Hepatocyte (in vitro differentiated cells): ENCODE results near the gene SLC39A13.

ENCODE experiments used
- CTCF ChIP-seq: fragments of 200-600 bp; sonication (generic); IDR thresholded peaks from 2 replicates; pipeline ENCODE4 v1.5.1; 2016; ENCODE audit warnings: antibody characterized with exemption, mild to moderate bottlenecking; ENCODE audit not compliant: poor library complexity
- EZH2 ChIP-seq: fragments of 200-600 bp; sonication (generic); IDR thresholded peaks from 2 replicates; pipeline ENCODE4 v1.6.1; 2016; ENCODE audit warnings: antibody characterized with exemption, mild to moderate bottlenecking, borderline replicate concordance
- EZH2phosphoT487 ChIP-seq: fragments of 200-600 bp; sonication (generic); IDR thresholded peaks from one replicate; pipeline ENCODE4 v1.6.1; 2018; ENCODE audit warnings: antibody characterized with exemption, mild to moderate bottlenecking, low read depth, moderate library complexity; ENCODE audit not compliant: unreplicated experiment, severe bottlenecking

GRCh38 chr11:47359162-47359561 is 49.2 kb upstream of the SLC39A13 start:
- TF ChIP-seq CTCF, result no peak
- TF ChIP-seq EZH2phosphoT487, result no peak
- no peak for TF ChIP-seq EZH2
